OCI-LY1 (cell line): ENCODE data around the gene GSTA1.
A peak's percentile ranks its signal among the peaks of the same experiment; 100 is the strongest.
"Not testable (repeated sequence)": the region's sequence is repeated elsewhere in the genome, so short reads cannot be mapped to it uniquely, and the experiment has no call there.

Source experiments
- H2AFZ ChIP-seq: fragments of 200-600 bp; sonication (generic), shearing (Covaris generic); 2 replicates; pipeline ENCODE4 v1.6.0; 2014; ENCODE audit warnings: antibody characterized with exemption, mild to moderate bottlenecking, low read length
- H3F3A ChIP-seq: fragments of 200-600 bp; sonication (generic), shearing (Covaris generic); 2 replicates; pipeline ENCODE4 v1.6.0; 2014; ENCODE audit warnings: mild to moderate bottlenecking, antibody characterized with exemption, low read length, moderate library complexity; ENCODE audit not compliant: insufficient read depth
- H3K27ac ChIP-seq: fragments of 200-600 bp; sonication (generic); 2 replicates; pipeline ENCODE4 v1.5.1; 2014; ENCODE audit warnings: low read length, mixed run types, mild to moderate bottlenecking, low read depth; ENCODE audit not compliant: poor library complexity, severe bottlenecking
- H3K27me3 ChIP-seq: fragments of 200-600 bp; sonication (generic); 2 replicates; pipeline ENCODE4 v1.6.0; 2014; ENCODE audit warnings: antibody characterized with exemption, mild to moderate bottlenecking, low read length, moderate library complexity; ENCODE audit not compliant: insufficient read depth
- H3K36me3 ChIP-seq: fragments of 200-600 bp; sonication (generic); 2 replicates; pipeline ENCODE4 v1.6.1; 2014; ENCODE audit warnings: mild to moderate bottlenecking, antibody characterized with exemption, low read length, moderate library complexity, mixed read lengths; ENCODE audit not compliant: insufficient read depth
- H3K4me1 ChIP-seq: fragments of 200-600 bp; sonication (generic); 2 replicates; pipeline ENCODE4 v1.5.1; 2014; ENCODE audit warnings: mild to moderate bottlenecking, low read length, moderate library complexity; ENCODE audit not compliant: insufficient read depth, severe bottlenecking
- H3K4me2 ChIP-seq: fragments of 200-600 bp; sonication (generic), shearing (Covaris generic); 2 replicates; pipeline ENCODE4 v1.6.1; 2014; ENCODE audit warnings: low read length
- H3K4me3 ChIP-seq: fragments of 200-600 bp; sonication (generic); 2 replicates; pipeline ENCODE4 v1.5.1; 2014; ENCODE audit warnings: low read length, low read depth, mild to moderate bottlenecking, mixed read lengths; ENCODE audit not compliant: poor library complexity, severe bottlenecking
- H3K79me2 ChIP-seq: fragments of 200-600 bp; shearing (Covaris generic); 2 replicates; pipeline ENCODE4 v1.6.1; 2016; ENCODE audit warnings: mixed run types, low read length, mixed read lengths; ENCODE audit not compliant: insufficient read depth
- H3K9ac ChIP-seq: fragments of 200-600 bp; sonication (generic), shearing (Covaris generic); 2 replicates; pipeline ENCODE4 v1.6.1; 2014; ENCODE audit warnings: mild to moderate bottlenecking, low read length, mixed read lengths
- H3K9me2 ChIP-seq: fragments of 200-600 bp; sonication (generic), shearing (Covaris generic); 2 replicates; pipeline ENCODE4 v1.6.1; 2014; ENCODE audit warnings: low read depth, mild to moderate bottlenecking, low read length, mixed read lengths
- H3K9me3 ChIP-seq: fragments of 200-600 bp; shearing (Covaris generic); 2 replicates; pipeline ENCODE4 v1.6.1; 2014; ENCODE audit warnings: low read length, mixed read lengths
- H4K20me1 ChIP-seq: fragments of 200-600 bp; sonication (generic), shearing (Covaris generic); 2 replicates; pipeline ENCODE4 v1.6.0; 2016; ENCODE audit warnings: mild to moderate bottlenecking, low read length; ENCODE audit not compliant: insufficient read depth
- EZH2 ChIP-seq: fragments of 200-600 bp; sonication (generic), shearing (Covaris generic); IDR thresholded peaks from 2 replicates; pipeline ENCODE4 v1.8.0; 2017; ENCODE audit warnings: borderline replicate concordance, mixed run types, mild to moderate bottlenecking, antibody characterized with exemption, low read length, moderate library complexity, mixed read lengths
- TF ChIP-seq, protein P1 (sequence below): fragments of 200-600 bp; sonication (generic), shearing (Covaris generic); IDR thresholded peaks from 2 replicates; pipeline ENCODE4 v1.5.1; 2017; ENCODE audit warnings: mild to moderate bottlenecking, antibody characterized with exemption, low read length, moderate library complexity, mixed read lengths

GSTA1 gene

DNA sequence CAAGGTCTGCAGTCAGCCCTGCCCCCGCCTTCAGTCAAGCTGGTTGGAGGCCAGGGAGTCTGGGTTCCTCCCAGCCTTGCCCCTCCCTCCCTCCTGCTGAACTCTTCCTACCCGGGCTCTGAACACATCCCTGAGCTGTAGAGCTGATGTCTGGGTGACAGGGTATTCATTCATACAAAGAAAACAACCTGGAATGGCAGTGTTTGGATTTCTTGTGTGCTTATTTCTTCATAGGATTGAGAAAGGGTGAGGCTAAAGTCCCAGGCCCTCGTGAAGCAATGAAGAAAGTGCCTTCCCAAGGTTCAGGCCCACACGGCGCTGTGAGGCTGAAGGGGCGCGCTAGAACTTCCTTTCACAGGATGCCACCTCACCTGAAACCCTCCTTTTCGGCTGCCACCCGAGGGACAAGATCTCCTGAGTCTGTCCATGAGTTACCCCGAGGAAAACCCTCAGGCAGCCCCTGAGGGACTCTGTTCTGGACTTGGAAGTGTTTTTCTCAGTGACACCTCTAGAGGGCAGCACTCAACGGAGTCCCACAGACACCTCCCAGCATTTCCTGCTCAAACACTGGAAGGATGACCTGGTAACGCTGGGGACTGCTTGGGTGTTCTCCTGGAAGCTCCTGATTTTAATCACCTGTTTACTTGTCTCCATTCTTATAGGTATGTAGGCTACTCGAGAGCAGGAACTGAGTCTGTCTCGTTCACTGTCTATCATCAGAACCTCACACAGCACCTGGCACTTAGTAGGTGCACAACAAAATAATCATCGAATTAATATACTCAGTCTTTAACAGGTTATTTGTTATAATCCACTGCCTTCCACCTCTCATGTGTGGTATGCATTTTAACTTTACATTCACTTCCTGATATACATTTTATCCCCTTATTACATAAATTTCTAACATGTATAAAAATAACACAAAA is 11.8 kb upstream of the GSTA1 start:
- no peaks in the 10 kb centered on the region for H3K36me3 ChIP-seq
- H3K79me2 ChIP-seq, result no peaks in the 10 kb centered on the region
- no peaks in the 10 kb centered on the region for H3K9me3 ChIP-seq
- H3K27me3 ChIP-seq, result no peaks in the 10 kb centered on the region
- no peak overlapping the region for H3K9ac ChIP-seq
- no peak overlapping the region for H2AFZ ChIP-seq
- H3K9me2 ChIP-seq, result no peaks in the 10 kb centered on the region
- no peak overlapping the region for H3K4me2 ChIP-seq
- no peak overlapping the region for H3K27ac ChIP-seq
- H3F3A ChIP-seq, result no peaks in the 10 kb centered on the region
- H4K20me1 ChIP-seq, result no peaks in the 10 kb centered on the region
- no peak overlapping the region for H3K4me3 ChIP-seq
- TF ChIP-seq EZH2, result no peak
- TF ChIP-seq, protein P1, sequence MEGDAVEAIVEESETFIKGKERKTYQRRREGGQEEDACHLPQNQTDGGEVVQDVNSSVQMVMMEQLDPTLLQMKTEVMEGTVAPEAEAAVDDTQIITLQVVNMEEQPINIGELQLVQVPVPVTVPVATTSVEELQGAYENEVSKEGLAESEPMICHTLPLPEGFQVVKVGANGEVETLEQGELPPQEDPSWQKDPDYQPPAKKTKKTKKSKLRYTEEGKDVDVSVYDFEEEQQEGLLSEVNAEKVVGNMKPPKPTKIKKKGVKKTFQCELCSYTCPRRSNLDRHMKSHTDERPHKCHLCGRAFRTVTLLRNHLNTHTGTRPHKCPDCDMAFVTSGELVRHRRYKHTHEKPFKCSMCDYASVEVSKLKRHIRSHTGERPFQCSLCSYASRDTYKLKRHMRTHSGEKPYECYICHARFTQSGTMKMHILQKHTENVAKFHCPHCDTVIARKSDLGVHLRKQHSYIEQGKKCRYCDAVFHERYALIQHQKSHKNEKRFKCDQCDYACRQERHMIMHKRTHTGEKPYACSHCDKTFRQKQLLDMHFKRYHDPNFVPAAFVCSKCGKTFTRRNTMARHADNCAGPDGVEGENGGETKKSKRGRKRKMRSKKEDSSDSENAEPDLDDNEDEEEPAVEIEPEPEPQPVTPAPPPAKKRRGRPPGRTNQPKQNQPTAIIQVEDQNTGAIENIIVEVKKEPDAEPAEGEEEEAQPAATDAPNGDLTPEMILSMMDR, result peak; percentile 76
- no peaks in the 10 kb centered on the region for H3K4me1 ChIP-seq

DNA sequence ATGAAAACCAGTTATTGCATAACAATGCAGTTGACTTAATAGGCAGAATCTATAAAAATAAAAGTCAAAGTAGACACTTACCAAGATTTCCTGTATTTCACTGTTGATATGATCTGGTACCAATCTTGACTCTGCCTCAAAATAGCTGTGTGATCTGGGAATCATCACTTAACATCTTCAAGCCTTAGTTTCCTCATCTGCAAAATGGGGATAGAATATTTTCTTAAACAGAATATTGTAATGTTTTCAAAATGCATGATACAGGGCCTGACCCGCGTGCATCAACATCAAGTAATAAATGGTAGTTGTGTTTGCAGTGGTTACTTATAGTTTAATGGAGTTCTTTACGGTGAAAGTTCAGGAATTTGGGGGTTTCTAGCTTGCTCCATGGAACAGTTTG is 10.9 kb upstream of the GSTA1 start:
- not testable (repeated sequence) for H3K27me3 ChIP-seq, H3K36me3 ChIP-seq, H3F3A ChIP-seq, H3K27ac ChIP-seq, H3K4me3 ChIP-seq, H3K4me2 ChIP-seq, H3K9me3 ChIP-seq, H3K4me1 ChIP-seq, H3K9me2 ChIP-seq, H2AFZ ChIP-seq, H4K20me1 ChIP-seq, H3K9ac ChIP-seq, H3K79me2 ChIP-seq

DNA sequence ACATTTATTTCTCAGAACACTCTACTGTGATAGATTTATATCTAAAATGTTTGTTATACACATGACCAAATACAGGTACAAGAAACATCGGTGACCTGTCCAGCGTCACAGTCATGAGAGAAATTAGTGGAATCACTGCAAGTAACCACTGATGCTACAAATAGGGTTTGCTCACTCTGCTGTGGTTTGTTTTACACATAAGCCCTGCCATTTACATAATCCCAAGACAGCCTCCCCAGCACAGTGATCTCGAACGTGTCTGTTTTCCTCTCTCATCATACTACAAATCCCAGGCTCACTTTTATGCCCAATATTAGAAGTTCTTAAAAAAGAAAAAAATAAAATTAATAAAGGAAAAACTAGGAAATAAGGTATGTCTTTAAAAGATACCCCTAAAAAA is 6.2 kb upstream of the GSTA1 start:
- H3K9me3 ChIP-seq, H3K27ac ChIP-seq, H3F3A ChIP-seq, H3K9me2 ChIP-seq, H3K4me3 ChIP-seq, H3K9ac ChIP-seq, H2AFZ ChIP-seq, H3K27me3 ChIP-seq, H3K4me2 ChIP-seq, H3K79me2 ChIP-seq, H4K20me1 ChIP-seq, H3K36me3 ChIP-seq, H3K4me1 ChIP-seq: not testable (repeated sequence)

- Histone ChIP-seq H3K36me3 (no peaks in the 10 kb centered on the region), H2AFZ (no peak overlapping the region), H3K9me2 (no peaks in the 10 kb centered on the region), H3K79me2 (no peaks in the 10 kb centered on the region), H3K9ac (no peak overlapping the region), H3K4me3 (no peak overlapping the region), H4K20me1 (no peaks in the 10 kb centered on the region), H3K27me3 (no peaks in the 10 kb centered on the region), H3F3A (no peaks in the 10 kb centered on the region), H3K4me1 (no peaks in the 10 kb centered on the region), H3K27ac (no peak overlapping the region), H3K9me3 (no peaks in the 10 kb centered on the region), H3K4me2 (no peak overlapping the region)
- no peak for TF ChIP-seq EZH2
- TF ChIP-seq, protein P1, result no peak
Observed at GRCh38 chr6:52808660-52809059, 5.0 kb upstream of the GSTA1 start.
